OCI-LY7 (cell line): ENCODE data around the gene PACS1.

Experiments used
- EZH2phosphoT487 ChIP-seq: fragments of 200-600 bp; sonication (generic); IDR thresholded peaks from 2 replicates; pipeline ENCODE4 v1.6.1; 2018; ENCODE audit warnings: low read depth, borderline replicate concordance, mild to moderate bottlenecking, mixed run types, antibody characterized with exemption, low read length, moderate library complexity, mixed read lengths
- TF ChIP-seq, protein P1 (sequence below): fragments of 200-600 bp; sonication (generic); conservative IDR thresholded peaks from 2 replicates; pipeline ENCODE4 v1.5.1; 2014; ENCODE audit warnings: mild to moderate bottlenecking, antibody characterized with exemption, low read length, moderate library complexity, mixed read lengths

DNA sequence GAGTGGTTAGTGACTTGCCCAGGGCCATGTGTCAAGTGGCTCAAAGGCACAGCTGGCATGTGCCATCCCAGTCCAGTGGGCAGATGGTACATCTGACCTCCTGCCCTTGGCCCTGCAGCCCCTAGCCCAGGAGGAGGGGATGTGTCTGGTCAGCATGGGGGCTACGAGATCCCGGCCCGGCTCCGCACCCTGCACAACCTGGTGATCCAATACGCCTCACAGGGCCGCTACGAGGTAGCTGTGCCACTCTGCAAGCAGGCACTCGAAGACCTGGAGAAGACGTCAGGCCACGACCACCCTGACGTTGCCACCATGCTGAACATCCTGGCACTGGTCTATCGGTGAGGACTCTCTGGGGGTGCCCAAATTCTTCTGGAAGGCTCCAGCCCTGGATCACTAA is 192.6 kb downstream of the PACS1 start:
- TF ChIP-seq, protein P1, sequence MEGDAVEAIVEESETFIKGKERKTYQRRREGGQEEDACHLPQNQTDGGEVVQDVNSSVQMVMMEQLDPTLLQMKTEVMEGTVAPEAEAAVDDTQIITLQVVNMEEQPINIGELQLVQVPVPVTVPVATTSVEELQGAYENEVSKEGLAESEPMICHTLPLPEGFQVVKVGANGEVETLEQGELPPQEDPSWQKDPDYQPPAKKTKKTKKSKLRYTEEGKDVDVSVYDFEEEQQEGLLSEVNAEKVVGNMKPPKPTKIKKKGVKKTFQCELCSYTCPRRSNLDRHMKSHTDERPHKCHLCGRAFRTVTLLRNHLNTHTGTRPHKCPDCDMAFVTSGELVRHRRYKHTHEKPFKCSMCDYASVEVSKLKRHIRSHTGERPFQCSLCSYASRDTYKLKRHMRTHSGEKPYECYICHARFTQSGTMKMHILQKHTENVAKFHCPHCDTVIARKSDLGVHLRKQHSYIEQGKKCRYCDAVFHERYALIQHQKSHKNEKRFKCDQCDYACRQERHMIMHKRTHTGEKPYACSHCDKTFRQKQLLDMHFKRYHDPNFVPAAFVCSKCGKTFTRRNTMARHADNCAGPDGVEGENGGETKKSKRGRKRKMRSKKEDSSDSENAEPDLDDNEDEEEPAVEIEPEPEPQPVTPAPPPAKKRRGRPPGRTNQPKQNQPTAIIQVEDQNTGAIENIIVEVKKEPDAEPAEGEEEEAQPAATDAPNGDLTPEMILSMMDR, result no peak
- no peak for TF ChIP-seq EZH2phosphoT487
